ENCODE measurements around the gene NFIX. TPM values are rescaled to one million over a fixed set of nuclear protein-coding genes. Genes with fewer than 3 reads are reported as not detected.
"Not testable (repeated sequence)": the region's sequence is repeated elsewhere in the genome, so short reads cannot be mapped to it uniquely, and the experiment has no call there.

NFIX gene
- total RNA-seq, 4 donors from 2014 or later = 32.3 to 81.2 (median 51.6) TPM

GRCh38 chr19:12974301-12975220, 20.7 kb upstream of the NFIX start:
- no peaks in the 10 kb centered on the region for H3K9me3 ChIP-seq
- intact Hi-C loops (cut with DNase I) = loop anchor here (5.0 kb wide), 1 partner anchor 288 kb away; no protein-coding TSS in a partner anchor
- DNase-seq = no peak
- H3K27ac ChIP-seq = no peak overlapping the region
- H3K4me3 ChIP-seq = no peak overlapping the region
- 48 to 59% methylated on average over 5 to 6 of the region's 19 CpGs for WGBS, 2 donors
- H3K4me1 ChIP-seq = peaks cover 0 to 9% (median 0%) of the 10 kb centered on the region in 3 donors
- H3K27me3 ChIP-seq = peaks cover 0 to 11% (median 0%) of the 10 kb centered on the region in 4 donors
- no peak for TF ChIP-seq POLR2A (IDR thresholded peaks at IDR 0.05)
- no peak for TF ChIP-seq CTCF (IDR thresholded peaks at IDR 0.05)
- H3K36me3 ChIP-seq = no peaks in the 10 kb centered on the region

GRCh38 chr19:12975221-12975741, 20.0 kb upstream of the NFIX start:
- intact Hi-C loops (cut with DNase I) = loop anchor here (5.0 kb wide), 1 partner anchor 287 kb away; no protein-coding TSS in a partner anchor
- Histone ChIP-seq H3K36me3 (no peaks in the 10 kb centered on the region), H3K9me3 (no peaks in the 10 kb centered on the region), H3K4me3 (no peak overlapping the region), H3K4me1 (peaks cover 0 to 4% (median 0%) of the 10 kb centered on the region in 3 donors), H3K27me3 (peaks cover 0 to 11% (median 0%) of the 10 kb centered on the region in 4 donors), H3K27ac (peak overlapping the region in 1 of 4 donors; percentile 33)
- TF ChIP-seq CTCF (IDR thresholded peaks at IDR 0.05) = no peak
- TF ChIP-seq POLR2A (IDR thresholded peaks at IDR 0.05) = no peak
- DNase-seq = no peak
- 74 to 90% methylated on average over 2 to 9 of the region's 17 CpGs for WGBS, 2 donors

GRCh38 chr19:12976109-12976508, 19.2 kb upstream of the NFIX start:
- WGBS, 2 donors = 62 to 63% methylated on average over 6 to 7 of the region's 7 CpGs
- DNase-seq, H3K4me3 ChIP-seq, H3K36me3 ChIP-seq, H3K27ac ChIP-seq, H3K4me1 ChIP-seq, H3K9me3 ChIP-seq: not testable (repeated sequence)
- peaks cover 0 to 11% (median 0%) of the 10 kb centered on the region in 4 donors for H3K27me3 ChIP-seq
- intact Hi-C loops (cut with DNase I) = loop anchor here (5.0 kb wide), 1 partner anchor 286 kb away; no protein-coding TSS in a partner anchor

- peaks cover 0 to 9% (median 0%) of the 10 kb centered on the region in 4 donors for H3K27me3 ChIP-seq
- whole genome bisulfite sequencing, 2 donors = 76 to 92% methylated on average over 3 of the region's 3 CpGs
- peaks cover 0 to 17% (median 0%) of the 10 kb centered on the region in 3 donors for H3K4me1 ChIP-seq
- intact Hi-C loops (cut with DNase I) = loop anchor here (5.0 kb wide), 3 partner anchors 82 to 282 kb away; no protein-coding TSS in a partner anchor
- H3K4me3 ChIP-seq = no peak overlapping the region
- no peaks in the 10 kb centered on the region for H3K9me3 ChIP-seq
- DNase-seq = no peak
- H3K27ac ChIP-seq = no peak overlapping the region
- no peaks in the 10 kb centered on the region for H3K36me3 ChIP-seq
- TF ChIP-seq CTCF (IDR thresholded peaks at IDR 0.05) (no peak), POLR2A (IDR thresholded peaks at IDR 0.05) (no peak)
Observed at GRCh38 chr19:12979974-12980373, 15.3 kb upstream of the NFIX start.

- WGBS, 2 donors = 87 to 90% methylated on average over 3 to 6 of the region's 6 CpGs
- Histone ChIP-seq H3K9me3 (no peaks in the 10 kb centered on the region), H3K27me3 (no peaks in the 10 kb centered on the region), H3K27ac (no peak overlapping the region), H3K4me1 (peaks cover 0 to 22% (median 0%) of the 10 kb centered on the region in 3 donors), H3K36me3 (no peaks in the 10 kb centered on the region), H3K4me3 (no peak overlapping the region)
- TF ChIP-seq POLR2A (IDR thresholded peaks at IDR 0.05) = no peak
- no peak for TF ChIP-seq CTCF (IDR thresholded peaks at IDR 0.05)
- intact Hi-C loops (cut with DNase I) = loop anchor here (5.0 kb wide), 2 partner anchors 80 to 110 kb away; no protein-coding TSS in a partner anchor
- no peak for DNase-seq
Observed at GRCh38 chr19:12982648-12983047, 12.6 kb upstream of the NFIX start.
